ENCODE results near the gene JADE2. TPM values are rescaled to one million over a fixed set of nuclear protein-coding genes. Genes with fewer than 3 reads are reported as not detected.

JADE2 gene
- 28.0 and 38.8 TPM in 2 replicates for total RNA-seq (ENCODE audit: low replicate concordance)

- DNase-seq (ENCODE audit: low read depth) = peak; percentile 81
- TF ChIP-seq CTCF (IDR thresholded peaks at IDR 0.05; ENCODE audit: insufficient read depth, low read length) = peak; percentile 12
- peak within 1 kb of the TSS; percentile 86 for H3K4me3 ChIP-seq (ENCODE audit: low read depth, low read length)
Observed at GRCh38 chr5:134524826-134525682, at the start of gene JADE2. JADE2 (plus strand) TSS chr5:134525670; CDS start chr5:134535858, 10,188 bp downstream.

GRCh38 chr5:134477462-134478245 is 47.8 kb upstream of the JADE2 start:
- H3K4me3 ChIP-seq (ENCODE audit: low read depth, low read length) = no peak overlapping the region
- TF ChIP-seq CTCF (IDR thresholded peaks at IDR 0.05; ENCODE audit: insufficient read depth, low read length) = no peak
- no peak for DNase-seq (ENCODE audit: low read depth)

- no peak for DNase-seq (ENCODE audit: low read depth)
- no peak for TF ChIP-seq CTCF (IDR thresholded peaks at IDR 0.05; ENCODE audit: insufficient read depth, low read length)
- no peak overlapping the region for H3K4me3 ChIP-seq (ENCODE audit: low read depth, low read length)
Observed at GRCh38 chr5:134479839-134480238, 45.6 kb upstream of the JADE2 start.

GRCh38 chr5:134489227-134489944 is 36.1 kb upstream of the JADE2 start:
- H3K4me3 ChIP-seq (ENCODE audit: low read depth, low read length) = no peak overlapping the region
- no peak for TF ChIP-seq CTCF (IDR thresholded peaks at IDR 0.05; ENCODE audit: insufficient read depth, low read length)
- no peak for DNase-seq (ENCODE audit: low read depth)

GRCh38 chr5:134490255-134490924 is 35.1 kb upstream of the JADE2 start:
- DNase-seq (ENCODE audit: low read depth) = no peak
- TF ChIP-seq CTCF (IDR thresholded peaks at IDR 0.05; ENCODE audit: insufficient read depth, low read length) = no peak
- no peak overlapping the region for H3K4me3 ChIP-seq (ENCODE audit: low read depth, low read length)

GRCh38 chr5:134490925-134491271 is 34.6 kb upstream of the JADE2 start:
- H3K4me3 ChIP-seq (ENCODE audit: low read depth, low read length) = no peak overlapping the region
- no peak for TF ChIP-seq CTCF (IDR thresholded peaks at IDR 0.05; ENCODE audit: insufficient read depth, low read length)
- no peak for DNase-seq (ENCODE audit: low read depth)
